DND-41 (cell line): ENCODE measurements around the gene TFF3.

Source experiments
- ATAC-seq: fragments of 200-7000 bp; cut with Tn5 transposase; 3 replicates; pipeline ENCODE4 v1.9.1; 2021; ENCODE audit warnings: low read depth; ENCODE audit not compliant: insufficient read depth
- DNase-seq: peaks from one replicate; pipeline ENCODE4 v3.0.0-alpha.2; 2020
- H2AFZ ChIP-seq: 2 replicates; pipeline ENCODE4 v1.6.0; 2012; ENCODE audit warnings: low read depth, low read length
- H3K27ac ChIP-seq: 2 replicates; pipeline ENCODE4 v1.5.1; 2012; ENCODE audit warnings: low read length, inconsistent platforms
- H3K27me3 ChIP-seq: fragments of 200-600 bp; sonication (generic); 2 replicates; pipeline ENCODE4 v1.6.0; 2012; ENCODE audit warnings: low read length, mild to moderate bottlenecking, inconsistent platforms; ENCODE audit not compliant: insufficient read depth, poor library complexity
- H3K36me3 ChIP-seq: 2 replicates; pipeline ENCODE4 v1.5.1; 2012; ENCODE audit warnings: low read length, inconsistent platforms; ENCODE audit not compliant: insufficient read depth
- H3K4me1 ChIP-seq: 2 replicates; pipeline ENCODE4 v1.5.1; 2012; ENCODE audit warnings: mild to moderate bottlenecking, low read length; ENCODE audit not compliant: insufficient read depth
- H3K4me2 ChIP-seq: 2 replicates; pipeline ENCODE4 v1.6.0; 2012; ENCODE audit warnings: mild to moderate bottlenecking, moderate library complexity, low read length, inconsistent platforms; ENCODE audit not compliant: insufficient read depth
- H3K4me3 ChIP-seq, 2 experiments: fragments of 200-600 bp in 1 of 2; shearing (Covaris generic) in 1 of 2; 2 replicates each; pipeline ENCODE4 v1.5.1; 2012 to 2016; ENCODE audit warnings: inconsistent platforms in 2 of 2, low read length in 2 of 2, mild to moderate bottlenecking in 2 of 2, low read depth in 1 of 2, moderate library complexity in 1 of 2
- H3K79me2 ChIP-seq: 2 replicates; pipeline ENCODE4 v1.6.0; 2012; ENCODE audit warnings: low read length, inconsistent platforms; ENCODE audit not compliant: insufficient read depth
- H3K9ac ChIP-seq: 2 replicates; pipeline ENCODE4 v1.6.0; 2012; ENCODE audit warnings: low read depth, mild to moderate bottlenecking, inconsistent platforms, low read length, moderate library complexity
- H3K9me3 ChIP-seq: 2 replicates; pipeline ENCODE4 v1.5.1; 2012; ENCODE audit warnings: low read length, moderate library complexity, mild to moderate bottlenecking, inconsistent platforms; ENCODE audit not compliant: insufficient read depth, severe bottlenecking
- H4K20me1 ChIP-seq: 2 replicates; pipeline ENCODE4 v1.6.0; 2012; ENCODE audit warnings: low read length; ENCODE audit not compliant: insufficient read depth
- CTCF ChIP-seq: IDR thresholded peaks from 2 replicates; pipeline ENCODE4 v1.5.1; 2012; ENCODE audit warnings: borderline replicate concordance, low read length, moderate library complexity, mild to moderate bottlenecking; ENCODE audit not compliant: poor library complexity, severe bottlenecking; ENCODE audit errors: extremely low read depth
- EZH2 ChIP-seq: IDR thresholded peaks from 3 replicates; pipeline ENCODE4 v1.6.1; 2012; ENCODE audit warnings: borderline replicate concordance, low read depth, mild to moderate bottlenecking, moderate library complexity, low read length, inconsistent platforms; ENCODE audit not compliant: severe bottlenecking

The TFF3 gene

GRCh38 chr21:42305707-42306147, 9.5 kb downstream of the TFF3 start:
- Histone ChIP-seq H4K20me1 (no peaks in the 10 kb centered on the region), H3K4me2 (no peak overlapping the region), H3K4me1 (peaks cover 10% of the 10 kb centered on the region), H3K27me3 (no peaks in the 10 kb centered on the region), H3K27ac (no peak overlapping the region), H3K79me2 (no peaks in the 10 kb centered on the region), H3K36me3 (no peaks in the 10 kb centered on the region), H2AFZ (no peak overlapping the region), H3K9ac (no peak overlapping the region), H3K9me3 (no peaks in the 10 kb centered on the region), H3K4me3 (no peak overlapping the region)
- ATAC-seq (no peak), DNase-seq (no peak)
- no peak for TF ChIP-seq CTCF
- no peak for TF ChIP-seq EZH2

- H3K27me3 ChIP-seq = no peaks in the 10 kb centered on the region
- H2AFZ ChIP-seq = no peak overlapping the region
- peaks cover 7% of the 10 kb centered on the region for H3K4me1 ChIP-seq
Observed at GRCh38 chr21:42304556-42305454, 10.4 kb downstream of the TFF3 start.

GRCh38 chr21:42303443-42303842, 11.8 kb downstream of the TFF3 start:
- H3K9ac ChIP-seq = no peak overlapping the region
- ATAC-seq = no peak
- no peak overlapping the region for H3K27ac ChIP-seq
- no peaks in the 10 kb centered on the region for H3K9me3 ChIP-seq
- no peak overlapping the region for H3K4me2 ChIP-seq
- no peak for DNase-seq
- no peaks in the 10 kb centered on the region for H3K27me3 ChIP-seq
- no peak for TF ChIP-seq EZH2
- TF ChIP-seq CTCF = no peak
- H3K4me3 ChIP-seq = no peak overlapping the region
- no peak overlapping the region for H2AFZ ChIP-seq
- no peaks in the 10 kb centered on the region for H3K36me3 ChIP-seq
- H4K20me1 ChIP-seq = no peaks in the 10 kb centered on the region
- H3K4me1 ChIP-seq = no peaks in the 10 kb centered on the region
- H3K79me2 ChIP-seq = no peaks in the 10 kb centered on the region

More at GRCh38 chr21:42304556-42305454, 10.4 kb downstream of the TFF3 start:
- DNase-seq = no peak
- H3K79me2 ChIP-seq = no peaks in the 10 kb centered on the region
- H3K4me3 ChIP-seq = no peak overlapping the region
- no peak for ATAC-seq
- no peak overlapping the region for H3K9ac ChIP-seq
- H3K4me2 ChIP-seq = no peak overlapping the region
- H3K9me3 ChIP-seq = no peaks in the 10 kb centered on the region
- no peak overlapping the region for H3K27ac ChIP-seq
- TF ChIP-seq EZH2 (no peak), CTCF (no peak)
- H4K20me1 ChIP-seq = no peaks in the 10 kb centered on the region
- H3K36me3 ChIP-seq = no peaks in the 10 kb centered on the region
